ENCODE data around the gene ITGA5. TPM values are rescaled to one million over a fixed set of nuclear protein-coding genes. Genes with fewer than 3 reads are reported as not detected.
A peak's percentile ranks its signal among the peaks of the same experiment; 100 is the strongest.

ITGA5 gene
- total RNA-seq: 10 to 100 TPM; 21.2 to 75.9 (median 29.4) TPM

DNA sequence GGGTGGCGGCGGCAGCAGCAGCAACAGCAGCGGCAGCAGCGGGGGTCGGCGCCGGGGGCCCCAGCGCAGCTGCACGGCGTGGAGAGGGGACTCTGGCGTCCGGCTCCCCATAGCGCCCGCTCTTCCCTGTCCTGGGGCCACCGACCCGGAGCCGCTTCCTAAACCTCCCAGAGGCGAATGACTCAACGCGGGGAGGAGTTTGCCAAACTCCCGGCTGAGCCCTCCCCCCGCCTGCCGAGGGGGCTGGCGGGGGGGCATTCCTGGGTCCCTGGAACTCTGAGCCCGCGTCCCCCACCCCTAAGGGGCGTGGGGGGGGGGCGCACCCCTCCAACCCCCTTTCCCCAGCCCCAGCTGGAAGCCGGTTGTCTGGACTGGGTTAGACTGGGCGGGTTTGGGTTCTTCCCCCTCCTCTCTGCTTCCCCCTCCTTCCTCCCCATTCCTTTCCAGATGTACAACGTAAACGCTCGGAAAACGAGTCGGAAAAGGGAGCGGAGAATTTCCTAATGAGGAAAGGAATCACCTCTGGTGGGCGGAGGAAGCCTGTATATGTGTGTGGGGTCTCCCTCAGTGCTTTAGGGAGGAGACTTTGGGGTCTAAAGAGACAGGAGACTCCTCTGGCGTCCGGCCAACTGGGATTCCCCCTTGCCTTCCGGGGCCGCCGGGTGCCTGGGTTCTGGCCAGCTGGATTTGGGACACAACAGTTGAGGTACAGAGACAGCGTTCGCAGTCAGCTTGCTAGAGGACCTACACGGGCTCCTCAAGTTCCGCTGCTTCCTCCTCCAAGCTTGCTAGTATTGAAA, at the start of gene ITGA5:
TSS of gene ITGA5 (minus strand) at position 179 of the 800 bp plus-strand sequence. CDS start at position 111, 68 bp downstream.
- WGBS, 2 donors: 0 to 2% methylated on average over 24 to 25 of the region's 46 CpGs
- intact Hi-C loops (cut with DNase I; ENCODE audit: low total_unique reads): no loop called here
- H3K4me3 ChIP-seq (ENCODE audit: low read depth, poor library complexity, severe bottlenecking): peak within 1 kb of the TSS; percentile 83
- peak in 1 of 2 donors; percentile 69 for TF ChIP-seq POLR2A (IDR thresholded peaks at IDR 0.05)
- TF ChIP-seq, protein P1, sequence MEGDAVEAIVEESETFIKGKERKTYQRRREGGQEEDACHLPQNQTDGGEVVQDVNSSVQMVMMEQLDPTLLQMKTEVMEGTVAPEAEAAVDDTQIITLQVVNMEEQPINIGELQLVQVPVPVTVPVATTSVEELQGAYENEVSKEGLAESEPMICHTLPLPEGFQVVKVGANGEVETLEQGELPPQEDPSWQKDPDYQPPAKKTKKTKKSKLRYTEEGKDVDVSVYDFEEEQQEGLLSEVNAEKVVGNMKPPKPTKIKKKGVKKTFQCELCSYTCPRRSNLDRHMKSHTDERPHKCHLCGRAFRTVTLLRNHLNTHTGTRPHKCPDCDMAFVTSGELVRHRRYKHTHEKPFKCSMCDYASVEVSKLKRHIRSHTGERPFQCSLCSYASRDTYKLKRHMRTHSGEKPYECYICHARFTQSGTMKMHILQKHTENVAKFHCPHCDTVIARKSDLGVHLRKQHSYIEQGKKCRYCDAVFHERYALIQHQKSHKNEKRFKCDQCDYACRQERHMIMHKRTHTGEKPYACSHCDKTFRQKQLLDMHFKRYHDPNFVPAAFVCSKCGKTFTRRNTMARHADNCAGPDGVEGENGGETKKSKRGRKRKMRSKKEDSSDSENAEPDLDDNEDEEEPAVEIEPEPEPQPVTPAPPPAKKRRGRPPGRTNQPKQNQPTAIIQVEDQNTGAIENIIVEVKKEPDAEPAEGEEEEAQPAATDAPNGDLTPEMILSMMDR (IDR thresholded peaks at IDR 0.05): no peak
- DNase-seq (ENCODE audit: low spot score in 2 of 2): peak; percentile 81 to 96

DNA sequence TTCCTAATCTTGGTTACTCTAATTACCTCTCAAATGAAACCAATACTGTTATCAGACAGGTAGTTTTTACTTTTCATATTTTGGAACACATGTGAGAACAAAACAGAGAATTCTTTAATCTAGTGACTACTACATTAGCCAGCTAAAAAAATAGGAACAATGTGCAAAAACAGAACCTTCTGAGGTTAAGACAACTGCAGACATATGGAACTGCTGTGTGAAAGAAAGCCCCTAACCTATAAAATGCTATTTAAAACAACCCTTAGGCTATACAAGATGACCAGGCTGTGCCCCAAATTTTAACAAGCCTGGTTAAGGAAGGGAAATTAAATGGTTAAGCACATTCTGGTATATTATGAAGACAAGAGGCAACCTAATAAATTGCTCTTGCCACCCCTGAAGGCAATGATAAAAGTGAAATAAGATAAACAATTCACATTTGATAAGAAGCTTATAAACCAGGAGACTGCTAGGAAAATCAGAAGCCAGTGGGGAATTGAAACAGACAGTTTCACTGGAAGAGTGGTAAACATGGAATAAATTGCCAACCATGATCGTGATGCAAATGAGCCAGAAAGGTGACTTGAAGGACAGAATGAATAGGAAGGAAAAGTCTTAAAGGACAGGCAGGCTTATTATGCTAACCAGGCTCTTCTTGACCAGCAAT, 46.9 kb upstream of the ITGA5 start:
- intact Hi-C loops (cut with DNase I; ENCODE audit: low total_unique reads): no loop called here
- no peak for DNase-seq (ENCODE audit: low spot score in 2 of 2)
- H3K4me3 ChIP-seq (ENCODE audit: low read depth, poor library complexity, severe bottlenecking): no peak overlapping the region
- TF ChIP-seq, protein P1 (IDR thresholded peaks at IDR 0.05): no peak
- no peak for TF ChIP-seq POLR2A (IDR thresholded peaks at IDR 0.05)
- 48 to 55% methylated on average over 1 of the region's 1 CpG for WGBS, 2 donors

DNA sequence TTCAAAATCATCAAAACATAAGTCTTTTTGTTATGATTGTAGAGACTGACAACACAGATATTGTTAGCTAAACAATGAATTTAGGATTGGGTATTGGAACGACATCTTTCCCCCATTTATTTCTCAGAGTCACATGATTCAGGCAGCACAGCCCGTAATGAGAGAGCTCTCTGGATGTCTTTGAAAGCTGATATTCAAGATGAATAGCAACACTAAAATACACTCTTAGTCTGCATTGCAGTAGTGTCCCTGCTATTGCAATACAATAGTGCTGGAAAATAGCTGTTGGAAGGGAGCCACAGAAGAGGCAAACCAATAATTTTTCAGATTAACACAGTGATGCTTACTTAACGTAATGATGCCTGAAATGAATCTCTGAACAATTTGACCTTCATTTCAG, 44.4 kb upstream of the ITGA5 start:
- TF ChIP-seq, protein P1 (IDR thresholded peaks at IDR 0.05): no peak
- no peak for TF ChIP-seq POLR2A (IDR thresholded peaks at IDR 0.05)
- no peak for DNase-seq (ENCODE audit: low spot score in 2 of 2)
- WGBS, 2 donors: 29 to 32% methylated on average over 3 of the region's 3 CpGs
- intact Hi-C loops (cut with DNase I; ENCODE audit: low total_unique reads): no loop called here
- H3K4me3 ChIP-seq (ENCODE audit: low read depth, poor library complexity, severe bottlenecking): no peak overlapping the region

DNA sequence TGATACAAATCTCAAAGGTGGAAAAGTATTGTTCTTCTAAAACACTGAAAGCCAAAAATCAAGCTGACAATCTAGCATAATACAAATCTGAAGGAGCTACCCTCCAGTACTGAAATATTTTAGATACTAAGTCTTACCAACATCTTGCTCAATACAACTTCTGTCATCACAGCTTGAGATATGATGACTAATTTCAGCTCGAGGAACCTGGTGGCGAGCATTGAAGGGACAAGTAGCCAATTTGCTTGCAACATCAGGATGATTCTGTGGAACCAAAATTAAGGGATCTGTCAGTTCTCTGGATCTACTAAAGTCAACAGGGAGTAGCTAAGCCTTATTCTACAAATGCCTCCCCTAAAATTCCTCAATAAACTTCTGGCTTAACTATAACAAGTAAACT, 44.0 kb upstream of the ITGA5 start:
- peak in 1 of 2 donors; percentile 71 for DNase-seq (ENCODE audit: low spot score in 2 of 2)
- intact Hi-C loops (cut with DNase I; ENCODE audit: low total_unique reads): no loop called here
- H3K4me3 ChIP-seq (ENCODE audit: low read depth, poor library complexity, severe bottlenecking): no peak overlapping the region
- TF ChIP-seq, protein P1 (IDR thresholded peaks at IDR 0.05): no peak
- TF ChIP-seq POLR2A (IDR thresholded peaks at IDR 0.05): no peak
- WGBS, 2 donors: 26 to 49% methylated on average over 2 of the region's 2 CpGs

DNA sequence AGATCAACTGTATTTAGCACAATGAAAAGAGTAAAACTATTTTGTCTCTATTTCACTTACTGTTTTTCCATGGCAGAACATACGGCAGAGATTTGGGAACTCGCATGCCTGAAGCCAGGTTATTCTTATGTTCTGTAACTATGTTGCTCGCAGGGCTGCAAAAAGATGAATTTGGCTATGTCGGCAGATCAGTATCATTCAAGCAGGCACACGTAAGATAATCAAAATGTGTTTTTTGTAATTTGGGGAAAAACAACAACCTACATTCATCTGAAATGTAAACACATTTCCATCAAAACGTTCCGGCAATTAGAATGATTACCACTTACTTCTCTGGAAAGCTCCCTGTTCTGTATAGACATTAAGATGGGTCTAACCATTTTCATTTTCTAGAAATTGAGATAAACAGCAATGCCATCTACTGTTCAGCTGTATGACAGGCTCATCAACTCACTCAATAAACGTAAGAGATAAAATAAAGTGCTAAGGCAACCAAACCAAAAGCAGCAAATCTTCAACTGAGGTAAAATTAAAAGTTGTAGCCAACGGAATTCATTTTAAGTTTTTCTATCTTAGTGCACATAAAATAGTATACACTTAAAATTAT, 41.4 kb upstream of the ITGA5 start:
- intact Hi-C loops (cut with DNase I; ENCODE audit: low total_unique reads): no loop called here
- H3K4me3 ChIP-seq (ENCODE audit: low read depth, poor library complexity, severe bottlenecking): no peak overlapping the region
- 75 to 77% methylated on average over 9 of the region's 9 CpGs for WGBS, 2 donors
- no peak for DNase-seq (ENCODE audit: low spot score in 2 of 2)
- TF ChIP-seq POLR2A (IDR thresholded peaks at IDR 0.05): no peak
- TF ChIP-seq, protein P1 (IDR thresholded peaks at IDR 0.05): no peak
